ENCODE measurements around the gene KRT16. TPM values are rescaled to one million over a fixed set of nuclear protein-coding genes. Genes with fewer than 3 reads are reported as not detected.

KRT16 gene
- total and polyA plus RNA-seq, 2 of the 8 experiments (the other 6 are each of a cell fraction or from before 2014, with no cell fraction given): not detected

DNA sequence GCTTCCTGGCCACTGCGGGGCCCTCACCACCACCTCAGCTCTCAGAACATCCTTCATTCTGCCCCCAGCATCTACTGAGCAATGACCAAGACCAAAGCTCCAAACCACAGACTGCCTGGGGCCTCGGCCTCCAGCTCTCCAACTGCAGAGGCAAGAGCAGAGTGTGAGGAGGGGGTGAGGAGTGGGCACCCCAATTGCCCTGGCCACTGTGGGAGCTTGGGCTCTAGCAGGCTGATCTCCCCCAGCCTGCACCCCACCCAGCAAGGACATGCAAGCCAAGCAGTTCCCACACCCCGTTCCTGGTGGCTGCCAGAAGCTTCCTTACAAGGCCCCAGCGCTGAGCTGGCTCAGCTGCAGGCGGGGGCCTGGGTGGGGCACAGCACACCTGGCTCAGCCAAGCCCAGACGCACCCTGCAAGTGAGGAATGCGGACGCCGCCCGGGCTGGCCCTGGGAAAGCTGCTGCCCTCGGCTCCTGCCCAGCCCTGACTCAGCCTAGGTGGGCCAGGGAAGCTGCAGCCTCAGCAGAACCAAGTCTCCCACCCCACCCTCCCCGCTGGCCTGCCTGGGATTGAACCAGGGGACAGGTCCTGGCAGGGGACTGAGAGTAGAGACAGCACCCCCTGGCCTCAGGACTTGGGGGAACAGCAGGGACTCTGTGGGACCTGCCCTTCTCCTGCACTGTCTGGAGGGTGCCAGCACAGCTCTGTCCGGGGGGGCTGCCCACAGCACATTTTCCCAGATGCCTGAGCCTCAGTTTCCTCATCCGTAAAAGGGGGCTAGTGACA is 41.5 kb upstream of the KRT16 start (continued):
- TF ChIP-seq, protein P1, sequence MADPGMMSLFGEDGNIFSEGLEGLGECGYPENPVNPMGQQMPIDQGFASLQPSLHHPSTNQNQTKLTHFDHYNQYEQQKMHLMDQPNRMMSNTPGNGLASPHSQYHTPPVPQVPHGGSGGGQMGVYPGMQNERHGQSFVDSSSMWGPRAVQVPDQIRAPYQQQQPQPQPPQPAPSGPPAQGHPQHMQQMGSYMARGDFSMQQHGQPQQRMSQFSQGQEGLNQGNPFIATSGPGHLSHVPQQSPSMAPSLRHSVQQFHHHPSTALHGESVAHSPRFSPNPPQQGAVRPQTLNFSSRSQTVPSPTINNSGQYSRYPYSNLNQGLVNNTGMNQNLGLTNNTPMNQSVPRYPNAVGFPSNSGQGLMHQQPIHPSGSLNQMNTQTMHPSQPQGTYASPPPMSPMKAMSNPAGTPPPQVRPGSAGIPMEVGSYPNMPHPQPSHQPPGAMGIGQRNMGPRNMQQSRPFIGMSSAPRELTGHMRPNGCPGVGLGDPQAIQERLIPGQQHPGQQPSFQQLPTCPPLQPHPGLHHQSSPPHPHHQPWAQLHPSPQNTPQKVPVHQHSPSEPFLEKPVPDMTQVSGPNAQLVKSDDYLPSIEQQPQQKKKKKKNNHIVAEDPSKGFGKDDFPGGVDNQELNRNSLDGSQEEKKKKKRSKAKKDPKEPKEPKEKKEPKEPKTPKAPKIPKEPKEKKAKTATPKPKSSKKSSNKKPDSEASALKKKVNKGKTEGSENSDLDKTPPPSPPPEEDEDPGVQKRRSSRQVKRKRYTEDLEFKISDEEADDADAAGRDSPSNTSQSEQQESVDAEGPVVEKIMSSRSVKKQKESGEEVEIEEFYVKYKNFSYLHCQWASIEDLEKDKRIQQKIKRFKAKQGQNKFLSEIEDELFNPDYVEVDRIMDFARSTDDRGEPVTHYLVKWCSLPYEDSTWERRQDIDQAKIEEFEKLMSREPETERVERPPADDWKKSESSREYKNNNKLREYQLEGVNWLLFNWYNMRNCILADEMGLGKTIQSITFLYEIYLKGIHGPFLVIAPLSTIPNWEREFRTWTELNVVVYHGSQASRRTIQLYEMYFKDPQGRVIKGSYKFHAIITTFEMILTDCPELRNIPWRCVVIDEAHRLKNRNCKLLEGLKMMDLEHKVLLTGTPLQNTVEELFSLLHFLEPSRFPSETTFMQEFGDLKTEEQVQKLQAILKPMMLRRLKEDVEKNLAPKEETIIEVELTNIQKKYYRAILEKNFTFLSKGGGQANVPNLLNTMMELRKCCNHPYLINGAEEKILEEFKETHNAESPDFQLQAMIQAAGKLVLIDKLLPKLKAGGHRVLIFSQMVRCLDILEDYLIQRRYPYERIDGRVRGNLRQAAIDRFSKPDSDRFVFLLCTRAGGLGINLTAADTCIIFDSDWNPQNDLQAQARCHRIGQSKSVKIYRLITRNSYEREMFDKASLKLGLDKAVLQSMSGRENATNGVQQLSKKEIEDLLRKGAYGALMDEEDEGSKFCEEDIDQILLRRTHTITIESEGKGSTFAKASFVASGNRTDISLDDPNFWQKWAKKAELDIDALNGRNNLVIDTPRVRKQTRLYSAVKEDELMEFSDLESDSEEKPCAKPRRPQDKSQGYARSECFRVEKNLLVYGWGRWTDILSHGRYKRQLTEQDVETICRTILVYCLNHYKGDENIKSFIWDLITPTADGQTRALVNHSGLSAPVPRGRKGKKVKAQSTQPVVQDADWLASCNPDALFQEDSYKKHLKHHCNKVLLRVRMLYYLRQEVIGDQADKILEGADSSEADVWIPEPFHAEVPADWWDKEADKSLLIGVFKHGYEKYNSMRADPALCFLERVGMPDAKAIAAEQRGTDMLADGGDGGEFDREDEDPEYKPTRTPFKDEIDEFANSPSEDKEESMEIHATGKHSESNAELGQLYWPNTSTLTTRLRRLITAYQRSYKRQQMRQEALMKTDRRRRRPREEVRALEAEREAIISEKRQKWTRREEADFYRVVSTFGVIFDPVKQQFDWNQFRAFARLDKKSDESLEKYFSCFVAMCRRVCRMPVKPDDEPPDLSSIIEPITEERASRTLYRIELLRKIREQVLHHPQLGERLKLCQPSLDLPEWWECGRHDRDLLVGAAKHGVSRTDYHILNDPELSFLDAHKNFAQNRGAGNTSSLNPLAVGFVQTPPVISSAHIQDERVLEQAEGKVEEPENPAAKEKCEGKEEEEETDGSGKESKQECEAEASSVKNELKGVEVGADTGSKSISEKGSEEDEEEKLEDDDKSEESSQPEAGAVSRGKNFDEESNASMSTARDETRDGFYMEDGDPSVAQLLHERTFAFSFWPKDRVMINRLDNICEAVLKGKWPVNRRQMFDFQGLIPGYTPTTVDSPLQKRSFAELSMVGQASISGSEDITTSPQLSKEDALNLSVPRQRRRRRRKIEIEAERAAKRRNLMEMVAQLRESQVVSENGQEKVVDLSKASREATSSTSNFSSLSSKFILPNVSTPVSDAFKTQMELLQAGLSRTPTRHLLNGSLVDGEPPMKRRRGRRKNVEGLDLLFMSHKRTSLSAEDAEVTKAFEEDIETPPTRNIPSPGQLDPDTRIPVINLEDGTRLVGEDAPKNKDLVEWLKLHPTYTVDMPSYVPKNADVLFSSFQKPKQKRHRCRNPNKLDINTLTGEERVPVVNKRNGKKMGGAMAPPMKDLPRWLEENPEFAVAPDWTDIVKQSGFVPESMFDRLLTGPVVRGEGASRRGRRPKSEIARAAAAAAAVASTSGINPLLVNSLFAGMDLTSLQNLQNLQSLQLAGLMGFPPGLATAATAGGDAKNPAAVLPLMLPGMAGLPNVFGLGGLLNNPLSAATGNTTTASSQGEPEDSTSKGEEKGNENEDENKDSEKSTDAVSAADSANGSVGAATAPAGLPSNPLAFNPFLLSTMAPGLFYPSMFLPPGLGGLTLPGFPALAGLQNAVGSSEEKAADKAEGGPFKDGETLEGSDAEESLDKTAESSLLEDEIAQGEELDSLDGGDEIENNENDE (IDR thresholded peaks at IDR 0.05; ENCODE audit: insufficient replicate concordance, low read length): no peak
- no peak for TF ChIP-seq POU5F1 (IDR thresholded peaks at IDR 0.05; ENCODE audit: low read depth, low read length)
- TF ChIP-seq SIX5 (IDR thresholded peaks at IDR 0.05; ENCODE audit: low read depth, low read length): no peak
- TF ChIP-seq NRF1 (IDR thresholded peaks at IDR 0.05; ENCODE audit: low read depth, low read length): no peak
- no peak for TF ChIP-seq CBX8 (IDR thresholded peaks at IDR 0.05; ENCODE audit: borderline replicate concordance, low read depth, low read length)
- TF ChIP-seq PHF8 (conservative IDR thresholded peaks at IDR 0.05; ENCODE audit: low read depth, low read length): no peak
- no peak for TF ChIP-seq KDM4A (IDR thresholded peaks at IDR 0.05; ENCODE audit: low read depth, low read length, severe bottlenecking)

Data from H1 (cell line).